DMS79 treated with DMSO at 0.1 percent for 48 hours (cell line): ENCODE measurements around the gene LIMD2.
"Not testable (repeated sequence)": the region's sequence is repeated elsewhere in the genome, so short reads cannot be mapped to it uniquely, and the experiment has no call there.

Source experiments
- DNase-seq: peaks from one replicate; lab custom pipeline; 2025; lab: John Stamatoyannopoulos, UW

The LIMD2 gene

GRCh38 chr17:63699638-63700527 is at the start of gene LIMD2:
Gene LIMD2 (minus strand): TSS chr17:63700125. CDS start chr17:63699298, 827 bp downstream.
- peak; percentile 19 for DNase-seq

- DNase-seq, result peak; percentile 92
Observed at GRCh38 chr17:63741408-63742173, 41.7 kb upstream of the LIMD2 start, which contains the start of gene STRADA. Gene STRADA (minus strand): TSS chr17:63741799. CDS start chr17:63728369, 13,430 bp downstream.

GRCh38 chr17:63741143-63741407 is 41.1 kb upstream of the LIMD2 start:
- no peak for DNase-seq

GRCh38 chr17:63740464-63741142 is 40.7 kb upstream of the LIMD2 start:
- DNase-seq, result peak; percentile 13

- no peak for DNase-seq
Observed at GRCh38 chr17:63735691-63736090, 35.8 kb upstream of the LIMD2 start.

- no peak for DNase-seq
Observed at GRCh38 chr17:63722403-63722802, 22.5 kb upstream of the LIMD2 start.

- not testable (repeated sequence) for DNase-seq
Observed at GRCh38 chr17:63720194-63720593, 20.3 kb upstream of the LIMD2 start.

- no peak for DNase-seq
Observed at GRCh38 chr17:63718988-63719387, 19.1 kb upstream of the LIMD2 start.

- no peak for DNase-seq
Observed at GRCh38 chr17:63716426-63716825, 16.5 kb upstream of the LIMD2 start.

- peak; percentile 3 for DNase-seq
Observed at GRCh38 chr17:63714550-63715277, 14.8 kb upstream of the LIMD2 start.

- no peak for DNase-seq
Observed at GRCh38 chr17:63709110-63709509, 9.2 kb upstream of the LIMD2 start.

- no peak for DNase-seq
Observed at GRCh38 chr17:63707151-63707550, 7.2 kb upstream of the LIMD2 start.

- no peak for DNase-seq
Observed at GRCh38 chr17:63706336-63707082, 6.6 kb upstream of the LIMD2 start.

- DNase-seq, result no peak
Observed at GRCh38 chr17:63705657-63706056, 5.7 kb upstream of the LIMD2 start.

- DNase-seq, result no peak
Observed at GRCh38 chr17:63704836-63705235, 4.9 kb upstream of the LIMD2 start.

GRCh38 chr17:63704259-63704576 is 4.3 kb upstream of the LIMD2 start:
- DNase-seq, result no peak

GRCh38 chr17:63703556-63704258 is 3.8 kb upstream of the LIMD2 start:
- DNase-seq, result no peak

GRCh38 chr17:63703029-63703428 is 3.1 kb upstream of the LIMD2 start:
- no peak for DNase-seq

GRCh38 chr17:63702721-63703015 is 2.7 kb upstream of the LIMD2 start:
- no peak for DNase-seq

GRCh38 chr17:63701868-63702720 is 2.2 kb upstream of the LIMD2 start:
- DNase-seq, result no peak
